Panc1 (cell line): ENCODE measurements around the gene TXNRD1. TPM values are rescaled to one million over a fixed set of nuclear protein-coding genes. Genes with fewer than 3 reads are reported as not detected.

Experiments
- ATAC-seq: fragments of 200-7000 bp; cut with Tn5 transposase; 2 replicates; pipeline ENCODE4 v1.9.1; 2020; ENCODE audit warnings: mild to moderate bottlenecking, moderate library complexity
- BruUV-seq: library from RNA; stranded (reverse); fragments of 400-500 nt; replicated peaks from 2 replicates; lab custom pipeline; 2021; lab: Mats Ljungman, UMichigan
- CTCF ChIA-PET: fragments of 300-600 bp; sonication (Branson Sonifier 250); formaldehyde crosslinking; loops from one replicate; lab custom pipeline; 2022; ENCODE audit warnings: antibody characterized with exemption; lab: Charles Lee
- POLR2A ChIA-PET: fragments of 300-600 bp; sonication (Branson Sonifier 250); formaldehyde crosslinking; loops from one replicate; lab custom pipeline; 2022; ENCODE audit warnings: antibody characterized with exemption; lab: Charles Lee
- DNase-seq: peaks from one replicate; pipeline ENCODE4 v3.0.0-alpha.2; 2010; ENCODE audit warnings: low read depth, low spot score
- H3K27ac ChIP-seq: 2 replicates; pipeline ENCODE4 v1.5.1; 2011; ENCODE audit warnings: mild to moderate bottlenecking, low read length, inconsistent platforms
- H3K27me3 ChIP-seq: fragments of 200-500 bp; sonication (Bioruptor generic); 2 replicates; pipeline ENCODE4 v1.6.0; 2014; ENCODE audit warnings: low read length, inconsistent platforms; ENCODE audit not compliant: control insufficient read depth, insufficient read depth
- H3K36me3 ChIP-seq: fragments of 200-500 bp; sonication (Bioruptor generic); 2 replicates; pipeline ENCODE4 v1.5.1; 2014; ENCODE audit warnings: inconsistent platforms, mild to moderate bottlenecking, low read length, moderate library complexity; ENCODE audit not compliant: control insufficient read depth, insufficient read depth
- H3K4me1 ChIP-seq: 2 replicates; pipeline ENCODE4 v1.5.1; 2011; ENCODE audit warnings: inconsistent platforms, mild to moderate bottlenecking, low read length, moderate library complexity; ENCODE audit not compliant: control insufficient read depth, insufficient read depth
- H3K4me3 ChIP-seq, 2 experiments: 2 replicates each; pipeline ENCODE4 v1.5.1; 2011 to 2012; ENCODE audit warnings: low read depth in 2 of 2, low read length in 2 of 2, mild to moderate bottlenecking in 2 of 2, inconsistent platforms in 1 of 2, moderate library complexity in 1 of 2
- H3K9me3 ChIP-seq: fragments of 200-500 bp; sonication (Bioruptor generic); 2 replicates; pipeline ENCODE4 v1.5.1; 2014; ENCODE audit warnings: low read depth, mild to moderate bottlenecking, inconsistent platforms, low read length, moderate library complexity; ENCODE audit not compliant: control insufficient read depth, insufficient read depth
- POLR2AphosphoS5 ChIP-seq: IDR thresholded peaks from 2 replicates; pipeline ENCODE4 v1.6.1; 2012; ENCODE audit warnings: mild to moderate bottlenecking, low read depth, low read length, moderate library complexity
- SIN3A ChIP-seq: IDR thresholded peaks from 2 replicates; pipeline ENCODE4 v1.6.1; 2012; ENCODE audit warnings: low read depth, mild to moderate bottlenecking, low read length, moderate library complexity, borderline replicate concordance; ENCODE audit not compliant: insufficient read depth
- TCF7L2 ChIP-seq: IDR thresholded peaks from 2 replicates; pipeline ENCODE4 v1.6.1; 2011; ENCODE audit warnings: mild to moderate bottlenecking, low read depth, low read length, inconsistent platforms
- in situ Hi-C: cut with HindIII; loops from 2 replicates; pipeline ENCODE4 v1.10.0; 2016; ENCODE audit warnings: low sequenced_read_pairs, low pct_unique_long_range_greater_than_20kb
- intact Hi-C: fragments of 100-400 bp; cut with micrococcal nuclease; formaldehyde crosslinking; loops from one replicate; pipeline ENCODE4 v1.10.0; 2022; ENCODE audit not compliant: unreplicated experiment
- total RNA-seq: library from RNA; stranded (reverse); gene quantifications from one replicate; pipeline ENCODE4 v1.2.1, GENCODE V29; 2021; ENCODE audit not compliant: unreplicated experiment
- TF ChIP-seq, protein P1 (sequence below): fragments of 450-650 bp; IDR thresholded peaks from 2 replicates; pipeline ENCODE4 v1.5.1; 2017; ENCODE audit warnings: mild to moderate bottlenecking
- TF ChIP-seq, protein P2 (sequence below), 2 experiments: IDR thresholded peaks; 2 replicates each; pipeline ENCODE4 v1.6.1; 2011 to 2012; ENCODE audit warnings: low read depth in 2 of 2, control low read depth in 1 of 2, low read length in 1 of 2, mild to moderate bottlenecking in 1 of 2, moderate library complexity in 1 of 2; ENCODE audit not compliant: insufficient read depth in 1 of 2

The TXNRD1 gene
- total RNA-seq, 1 experiment from 2014 or later = 348 TPM

- ChIA-PET CTCF (no interaction called here), POLR2A (interaction anchor here (1.0 kb wide), 2 partner anchors 9 to 17 kb away, joined by 4 to 5 read pairs; no protein-coding TSS in a partner anchor)
- in situ Hi-C loops (loop anchor here (5.0 kb wide), 1 partner anchor 82 kb away; no protein-coding TSS in a partner anchor), intact Hi-C loops (loop anchor here (5.0 to 10.0 kb wide), 2 partner anchors 82 to 170 kb away; partner anchors contain the start of gene NFYB)
- Histone ChIP-seq H3K27me3 (no peaks in the 10 kb centered on the region), H3K27ac (peak overlapping the region; percentile 96), H3K36me3 (peaks cover 13% of the 10 kb centered on the region; the same call in 1 of the 2 replicates), H3K9me3 (no peaks in the 10 kb centered on the region), H3K4me3 (peak overlapping the region; percentile 57 to 73), H3K4me1 (peaks cover 69% of the 10 kb centered on the region)
- TF ChIP-seq, protein P1, sequence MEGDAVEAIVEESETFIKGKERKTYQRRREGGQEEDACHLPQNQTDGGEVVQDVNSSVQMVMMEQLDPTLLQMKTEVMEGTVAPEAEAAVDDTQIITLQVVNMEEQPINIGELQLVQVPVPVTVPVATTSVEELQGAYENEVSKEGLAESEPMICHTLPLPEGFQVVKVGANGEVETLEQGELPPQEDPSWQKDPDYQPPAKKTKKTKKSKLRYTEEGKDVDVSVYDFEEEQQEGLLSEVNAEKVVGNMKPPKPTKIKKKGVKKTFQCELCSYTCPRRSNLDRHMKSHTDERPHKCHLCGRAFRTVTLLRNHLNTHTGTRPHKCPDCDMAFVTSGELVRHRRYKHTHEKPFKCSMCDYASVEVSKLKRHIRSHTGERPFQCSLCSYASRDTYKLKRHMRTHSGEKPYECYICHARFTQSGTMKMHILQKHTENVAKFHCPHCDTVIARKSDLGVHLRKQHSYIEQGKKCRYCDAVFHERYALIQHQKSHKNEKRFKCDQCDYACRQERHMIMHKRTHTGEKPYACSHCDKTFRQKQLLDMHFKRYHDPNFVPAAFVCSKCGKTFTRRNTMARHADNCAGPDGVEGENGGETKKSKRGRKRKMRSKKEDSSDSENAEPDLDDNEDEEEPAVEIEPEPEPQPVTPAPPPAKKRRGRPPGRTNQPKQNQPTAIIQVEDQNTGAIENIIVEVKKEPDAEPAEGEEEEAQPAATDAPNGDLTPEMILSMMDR = no peak
- 0 out of 2 replicates have a peak, but pooled peaks have one; percentile 51 for TF ChIP-seq SIN3A
- TF ChIP-seq TCF7L2 = no peak
- TF ChIP-seq POLR2AphosphoS5 = no peak
- TF ChIP-seq, protein P2, sequence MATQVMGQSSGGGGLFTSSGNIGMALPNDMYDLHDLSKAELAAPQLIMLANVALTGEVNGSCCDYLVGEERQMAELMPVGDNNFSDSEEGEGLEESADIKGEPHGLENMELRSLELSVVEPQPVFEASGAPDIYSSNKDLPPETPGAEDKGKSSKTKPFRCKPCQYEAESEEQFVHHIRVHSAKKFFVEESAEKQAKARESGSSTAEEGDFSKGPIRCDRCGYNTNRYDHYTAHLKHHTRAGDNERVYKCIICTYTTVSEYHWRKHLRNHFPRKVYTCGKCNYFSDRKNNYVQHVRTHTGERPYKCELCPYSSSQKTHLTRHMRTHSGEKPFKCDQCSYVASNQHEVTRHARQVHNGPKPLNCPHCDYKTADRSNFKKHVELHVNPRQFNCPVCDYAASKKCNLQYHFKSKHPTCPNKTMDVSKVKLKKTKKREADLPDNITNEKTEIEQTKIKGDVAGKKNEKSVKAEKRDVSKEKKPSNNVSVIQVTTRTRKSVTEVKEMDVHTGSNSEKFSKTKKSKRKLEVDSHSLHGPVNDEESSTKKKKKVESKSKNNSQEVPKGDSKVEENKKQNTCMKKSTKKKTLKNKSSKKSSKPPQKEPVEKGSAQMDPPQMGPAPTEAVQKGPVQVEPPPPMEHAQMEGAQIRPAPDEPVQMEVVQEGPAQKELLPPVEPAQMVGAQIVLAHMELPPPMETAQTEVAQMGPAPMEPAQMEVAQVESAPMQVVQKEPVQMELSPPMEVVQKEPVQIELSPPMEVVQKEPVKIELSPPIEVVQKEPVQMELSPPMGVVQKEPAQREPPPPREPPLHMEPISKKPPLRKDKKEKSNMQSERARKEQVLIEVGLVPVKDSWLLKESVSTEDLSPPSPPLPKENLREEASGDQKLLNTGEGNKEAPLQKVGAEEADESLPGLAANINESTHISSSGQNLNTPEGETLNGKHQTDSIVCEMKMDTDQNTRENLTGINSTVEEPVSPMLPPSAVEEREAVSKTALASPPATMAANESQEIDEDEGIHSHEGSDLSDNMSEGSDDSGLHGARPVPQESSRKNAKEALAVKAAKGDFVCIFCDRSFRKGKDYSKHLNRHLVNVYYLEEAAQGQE (IDR thresholded peaks at IDR 0.05; ENCODE audit: insufficient read depth in 1 of 2, low read depth in 2 of 2, low read length in 1 of 2) = no peak
- BruUV-seq = no TSS peak
- ATAC-seq (no peak), DNase-seq (no peak)
Observed at GRCh38 chr12:104304261-104305009, 88.9 kb downstream of the TXNRD1 start.

- POLR2A ChIA-PET = no interaction called here
- H3K4me3 ChIP-seq = peak overlapping the region; percentile 57 to 73
- in situ Hi-C loops = no loop called here
Observed at GRCh38 chr12:104305349-104305748, 89.8 kb downstream of the TXNRD1 start.

More at GRCh38 chr12:104305349-104305748, 89.8 kb downstream of the TXNRD1 start:
- CTCF ChIA-PET = no interaction called here
- BruUV-seq = no TSS peak
- ATAC-seq (no peak), DNase-seq (no peak)
- H3K27ac ChIP-seq = peak overlapping the region; percentile 96
- intact Hi-C loops = loop anchor here (10.0 kb wide), 1 partner anchor 171 kb away; the partner anchor contains the start of gene NFYB
- H3K27me3 ChIP-seq = no peaks in the 10 kb centered on the region
- H3K36me3 ChIP-seq = peaks cover 14% of the 10 kb centered on the region; the same call in 1 of the 2 replicates
- H3K9me3 ChIP-seq = no peaks in the 10 kb centered on the region
- TF ChIP-seq POLR2AphosphoS5 = peak; percentile 62; the same call in 1 of the 2 replicates
- TF ChIP-seq, protein P2 (IDR thresholded peaks at IDR 0.05; ENCODE audit: insufficient read depth in 1 of 2, low read depth in 2 of 2, low read length in 1 of 2) = no peak
- peaks cover 69% of the 10 kb centered on the region for H3K4me1 ChIP-seq
